Retinal pigment epithelial cell (primary cell): ENCODE results near the gene TSPEAR.
A peak's percentile ranks its signal among the peaks of the same experiment; 100 is the strongest.

Experiments used
- DNase-seq: peaks from one replicate; pipeline ENCODE4 v3.0.0-alpha.2; 2010; ENCODE audit warnings: low read depth
- H3K4me3 ChIP-seq: 2 replicates; pipeline ENCODE4 v1.5.1; 2011; ENCODE audit warnings: mild to moderate bottlenecking, low read length, control low read depth, moderate library complexity
- CTCF ChIP-seq: conservative IDR thresholded peaks from 2 replicates; pipeline ENCODE4 v1.5.1; 2011; ENCODE audit warnings: low read depth, low read length, control low read depth, inconsistent platforms

TSPEAR gene

GRCh38 chr21:44750675-44751025, 39.3 kb upstream of the TSPEAR start:
- no peak for DNase-seq
- no peak for TF ChIP-seq CTCF
- no peak overlapping the region for H3K4me3 ChIP-seq

- TF ChIP-seq CTCF, result no peak
- DNase-seq, result no peak
Observed at GRCh38 chr21:44749759-44750674, 38.6 kb upstream of the TSPEAR start.

GRCh38 chr21:44749116-44749758, 37.9 kb upstream of the TSPEAR start:
- no peak for TF ChIP-seq CTCF
- no peak overlapping the region for H3K4me3 ChIP-seq

More at GRCh38 chr21:44749759-44750674, 38.6 kb upstream of the TSPEAR start:
- no peak overlapping the region for H3K4me3 ChIP-seq

GRCh38 chr21:44748621-44749020, 37.2 kb upstream of the TSPEAR start:
- no peak for DNase-seq
- no peak overlapping the region for H3K4me3 ChIP-seq
- TF ChIP-seq CTCF, result no peak

More at GRCh38 chr21:44749116-44749758, 37.9 kb upstream of the TSPEAR start:
- no peak for DNase-seq

- no peak for DNase-seq
- TF ChIP-seq CTCF, result peak; percentile 29
- H3K4me3 ChIP-seq, result no peak overlapping the region
Observed at GRCh38 chr21:44742418-44743153, 31.2 kb upstream of the TSPEAR start.

GRCh38 chr21:44741921-44742320, 30.5 kb upstream of the TSPEAR start:
- TF ChIP-seq CTCF, result no peak
- no peak for DNase-seq
- no peak overlapping the region for H3K4me3 ChIP-seq
